Panc1 (cell line): Measurements from ENCODE around the gene FAM174B.

Source experiments
- CTCF ChIP-seq: fragments of 450-650 bp; IDR thresholded peaks from 2 replicates; pipeline ENCODE4 v1.5.1; 2017; ENCODE audit warnings: mild to moderate bottlenecking
- POLR2AphosphoS5 ChIP-seq: IDR thresholded peaks from 2 replicates; pipeline ENCODE4 v1.6.1; 2012; ENCODE audit warnings: mild to moderate bottlenecking, low read depth, low read length, moderate library complexity
- SIN3A ChIP-seq: IDR thresholded peaks from 2 replicates; pipeline ENCODE4 v1.6.1; 2012; ENCODE audit warnings: low read depth, mild to moderate bottlenecking, low read length, moderate library complexity, borderline replicate concordance; ENCODE audit not compliant: insufficient read depth
- TF ChIP-seq, protein P1 (sequence below), 2 experiments: IDR thresholded peaks; 2 replicates each; pipeline ENCODE4 v1.6.1; 2011 to 2012; ENCODE audit warnings: low read depth in 2 of 2, control low read depth in 1 of 2, low read length in 1 of 2, mild to moderate bottlenecking in 1 of 2, moderate library complexity in 1 of 2; ENCODE audit not compliant: insufficient read depth in 1 of 2

DNA sequence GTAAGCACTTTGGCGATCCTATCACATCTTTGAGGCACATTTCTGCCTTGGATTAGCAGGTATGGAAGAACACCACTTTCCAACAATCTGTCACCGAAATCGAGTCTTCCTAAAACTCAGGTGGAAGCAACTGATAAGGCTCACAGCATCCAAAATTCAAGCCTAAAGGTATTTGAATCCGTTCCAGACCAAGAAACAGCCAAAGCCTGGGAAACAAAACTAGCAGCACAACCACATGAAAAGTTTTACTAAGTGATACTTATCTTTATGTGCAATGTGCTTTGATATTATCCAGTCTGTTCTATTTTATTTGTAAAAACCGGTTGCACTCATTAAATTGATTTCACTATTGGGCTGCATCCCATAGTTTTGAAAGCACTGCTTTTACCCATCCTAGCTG lies 40.5 kb upstream of the FAM174B start:
- no peak for TF ChIP-seq SIN3A
- TF ChIP-seq, protein P1, sequence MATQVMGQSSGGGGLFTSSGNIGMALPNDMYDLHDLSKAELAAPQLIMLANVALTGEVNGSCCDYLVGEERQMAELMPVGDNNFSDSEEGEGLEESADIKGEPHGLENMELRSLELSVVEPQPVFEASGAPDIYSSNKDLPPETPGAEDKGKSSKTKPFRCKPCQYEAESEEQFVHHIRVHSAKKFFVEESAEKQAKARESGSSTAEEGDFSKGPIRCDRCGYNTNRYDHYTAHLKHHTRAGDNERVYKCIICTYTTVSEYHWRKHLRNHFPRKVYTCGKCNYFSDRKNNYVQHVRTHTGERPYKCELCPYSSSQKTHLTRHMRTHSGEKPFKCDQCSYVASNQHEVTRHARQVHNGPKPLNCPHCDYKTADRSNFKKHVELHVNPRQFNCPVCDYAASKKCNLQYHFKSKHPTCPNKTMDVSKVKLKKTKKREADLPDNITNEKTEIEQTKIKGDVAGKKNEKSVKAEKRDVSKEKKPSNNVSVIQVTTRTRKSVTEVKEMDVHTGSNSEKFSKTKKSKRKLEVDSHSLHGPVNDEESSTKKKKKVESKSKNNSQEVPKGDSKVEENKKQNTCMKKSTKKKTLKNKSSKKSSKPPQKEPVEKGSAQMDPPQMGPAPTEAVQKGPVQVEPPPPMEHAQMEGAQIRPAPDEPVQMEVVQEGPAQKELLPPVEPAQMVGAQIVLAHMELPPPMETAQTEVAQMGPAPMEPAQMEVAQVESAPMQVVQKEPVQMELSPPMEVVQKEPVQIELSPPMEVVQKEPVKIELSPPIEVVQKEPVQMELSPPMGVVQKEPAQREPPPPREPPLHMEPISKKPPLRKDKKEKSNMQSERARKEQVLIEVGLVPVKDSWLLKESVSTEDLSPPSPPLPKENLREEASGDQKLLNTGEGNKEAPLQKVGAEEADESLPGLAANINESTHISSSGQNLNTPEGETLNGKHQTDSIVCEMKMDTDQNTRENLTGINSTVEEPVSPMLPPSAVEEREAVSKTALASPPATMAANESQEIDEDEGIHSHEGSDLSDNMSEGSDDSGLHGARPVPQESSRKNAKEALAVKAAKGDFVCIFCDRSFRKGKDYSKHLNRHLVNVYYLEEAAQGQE (IDR thresholded peaks at IDR 0.05; ENCODE audit: insufficient read depth in 1 of 2, low read depth in 2 of 2, low read length in 1 of 2) = no peak
- TF ChIP-seq CTCF = no peak
- no peak for TF ChIP-seq POLR2AphosphoS5
